Effector memory CD8-positive, alpha-beta T cell (primary cell): ENCODE measurements around the gene ZNF423.

Source experiments
- ATAC-seq: fragments of 150-1000 bp; cut with Tn5 transposase; replicated peaks from 2 replicates; pipeline ENCODE4 v1.10.0; 2021; ENCODE audit warnings: mild to moderate bottlenecking, moderate library complexity
- DNase-seq, 3 experiments: peaks; one replicate each; pipeline ENCODE4 v3.0.0; 2021
- H3K27ac Mint-ChIP-seq, 2 donors: one replicate each; pipeline ENCODE4 v1.8.0; 2022; ENCODE audit warnings: mild to moderate bottlenecking in 2 of 2, mixed read lengths in 2 of 2, moderate library complexity in 2 of 2
- H3K27me3 Mint-ChIP-seq, 2 donors: one replicate each; pipeline ENCODE4 v1.8.0; 2022; ENCODE audit warnings: mixed read lengths in 2 of 2
- H3K36me3 Mint-ChIP-seq: one replicate; pipeline ENCODE4 v1.8.0; 2022; ENCODE audit warnings: mild to moderate bottlenecking, moderate library complexity, mixed read lengths; ENCODE audit not compliant: insufficient read depth
- H3K4me1 Mint-ChIP-seq, 2 donors: one replicate each; pipeline ENCODE4 v1.8.0; 2022; ENCODE audit warnings: low read depth in 2 of 2, mixed read lengths in 2 of 2
- H3K4me3 Mint-ChIP-seq, 2 donors: one replicate each; pipeline ENCODE4 v1.8.0; 2022; ENCODE audit warnings: mild to moderate bottlenecking in 2 of 2, mixed read lengths in 2 of 2, moderate library complexity in 2 of 2
- H3K9me3 Mint-ChIP-seq, 2 donors: one replicate each; pipeline ENCODE4 v1.8.0; 2022; ENCODE audit warnings: mixed read lengths in 2 of 2

The ZNF423 gene

DNA sequence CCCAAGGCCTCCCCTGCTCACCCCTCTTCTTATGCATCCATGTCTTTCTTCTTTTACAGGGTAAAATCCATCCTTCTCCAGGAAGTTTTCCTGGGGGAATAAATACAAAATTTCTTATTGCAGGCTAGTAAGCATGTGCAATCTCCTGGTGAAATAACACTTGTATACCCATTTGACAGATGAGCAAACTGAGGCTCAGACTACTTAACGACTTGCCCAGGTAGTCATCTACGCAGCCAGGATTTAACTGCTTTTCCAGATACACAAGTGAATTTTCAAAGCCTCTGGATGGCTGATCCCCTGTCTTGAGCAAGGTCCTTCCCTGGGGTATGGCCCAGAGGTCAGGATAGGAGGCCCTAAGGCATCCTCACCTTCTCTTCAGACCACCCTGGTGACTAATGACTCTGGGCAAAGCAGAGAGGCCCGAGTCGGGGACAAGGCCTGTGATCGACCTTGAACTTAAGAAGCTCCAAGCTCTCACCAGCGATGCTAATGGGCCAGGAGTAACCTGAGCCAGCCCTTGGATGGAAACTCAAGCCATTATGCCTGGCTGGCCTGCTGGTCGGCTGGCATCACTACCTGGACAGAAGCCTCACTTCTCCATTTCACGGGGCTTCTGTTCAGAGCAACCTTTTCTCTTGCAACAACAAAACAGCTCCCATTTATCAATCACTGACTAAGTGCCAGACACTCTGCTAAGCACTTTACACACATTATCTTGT, 33.1 kb downstream of the ZNF423 start:
- ATAC-seq = no peak
- Mint-ChIP-seq H3K27ac (no peak overlapping the region), H3K9me3 (no peaks in the 10 kb centered on the region), H3K36me3 (no peaks in the 10 kb centered on the region), H3K27me3 (peaks cover 15 to 52% of the 10 kb centered on the region in 2 donors), H3K4me3 (no peak overlapping the region), H3K4me1 (no peaks in the 10 kb centered on the region)
- no peak for DNase-seq

DNA sequence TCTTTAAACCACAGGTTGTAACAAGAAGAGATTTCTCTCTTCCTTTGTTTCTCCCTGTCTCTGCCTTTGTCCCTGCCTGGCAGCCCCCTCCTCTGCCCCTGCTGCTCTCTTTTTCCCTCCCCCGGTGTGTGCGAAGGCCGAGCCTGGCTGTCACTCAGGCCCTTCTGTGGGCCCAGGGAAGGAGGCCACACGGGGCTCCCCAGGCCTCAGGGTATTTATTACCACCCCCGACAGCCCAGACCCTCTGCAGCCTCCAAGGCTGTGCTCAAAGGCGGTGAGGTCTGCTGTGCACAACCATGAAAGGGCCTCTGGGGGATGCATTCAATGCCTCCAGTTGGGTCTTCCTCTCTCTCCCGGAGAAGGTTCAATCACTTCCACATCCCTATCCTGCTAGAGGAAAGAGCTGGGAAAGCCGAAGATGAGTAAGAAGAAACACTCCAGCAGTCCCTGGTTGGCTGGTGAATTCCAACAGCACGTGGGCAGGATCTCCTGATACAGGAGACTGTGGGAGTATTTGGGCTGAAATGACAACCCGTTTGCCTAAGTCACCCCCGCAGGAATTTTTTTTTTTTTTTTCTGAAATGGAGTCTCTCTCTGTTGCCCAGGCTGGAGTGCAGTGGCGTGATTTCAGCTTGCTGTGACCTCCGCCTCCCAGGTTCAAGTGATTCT, 34.2 kb downstream of the ZNF423 start:
- Mint-ChIP-seq H3K4me3 (no peak overlapping the region), H3K36me3 (no peaks in the 10 kb centered on the region), H3K4me1 (no peaks in the 10 kb centered on the region), H3K27ac (no peak overlapping the region), H3K27me3 (peaks cover 6 to 42% of the 10 kb centered on the region in 2 donors), H3K9me3 (no peaks in the 10 kb centered on the region)
- ATAC-seq = no peak
- no peak for DNase-seq

DNA sequence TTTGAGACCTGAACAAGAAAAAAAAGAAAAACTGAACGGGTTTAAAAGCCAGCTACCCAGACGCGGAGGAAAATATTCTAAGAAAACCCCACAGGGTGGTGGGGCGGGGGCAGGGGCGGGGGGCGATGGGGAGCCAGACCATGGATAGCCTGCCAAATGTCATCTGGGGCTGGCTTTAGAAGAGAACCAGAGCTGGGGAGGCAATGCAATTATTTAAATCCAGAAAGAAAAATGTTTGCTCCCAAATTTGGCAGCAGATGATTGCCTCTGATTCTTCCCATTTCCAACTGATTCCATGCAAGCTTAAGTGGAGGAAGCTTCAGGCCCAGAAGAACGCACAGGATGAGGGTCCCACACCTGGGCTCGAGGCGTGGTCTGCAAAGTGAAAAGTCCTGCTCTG, 34.8 kb downstream of the ZNF423 start:
- ATAC-seq (no peak), DNase-seq (no peak)
- Mint-ChIP-seq H3K27ac (no peak overlapping the region), H3K4me3 (no peak overlapping the region), H3K4me1 (no peaks in the 10 kb centered on the region), H3K9me3 (no peaks in the 10 kb centered on the region), H3K27me3 (peaks cover 6 to 40% of the 10 kb centered on the region in 2 donors), H3K36me3 (no peaks in the 10 kb centered on the region)

DNA sequence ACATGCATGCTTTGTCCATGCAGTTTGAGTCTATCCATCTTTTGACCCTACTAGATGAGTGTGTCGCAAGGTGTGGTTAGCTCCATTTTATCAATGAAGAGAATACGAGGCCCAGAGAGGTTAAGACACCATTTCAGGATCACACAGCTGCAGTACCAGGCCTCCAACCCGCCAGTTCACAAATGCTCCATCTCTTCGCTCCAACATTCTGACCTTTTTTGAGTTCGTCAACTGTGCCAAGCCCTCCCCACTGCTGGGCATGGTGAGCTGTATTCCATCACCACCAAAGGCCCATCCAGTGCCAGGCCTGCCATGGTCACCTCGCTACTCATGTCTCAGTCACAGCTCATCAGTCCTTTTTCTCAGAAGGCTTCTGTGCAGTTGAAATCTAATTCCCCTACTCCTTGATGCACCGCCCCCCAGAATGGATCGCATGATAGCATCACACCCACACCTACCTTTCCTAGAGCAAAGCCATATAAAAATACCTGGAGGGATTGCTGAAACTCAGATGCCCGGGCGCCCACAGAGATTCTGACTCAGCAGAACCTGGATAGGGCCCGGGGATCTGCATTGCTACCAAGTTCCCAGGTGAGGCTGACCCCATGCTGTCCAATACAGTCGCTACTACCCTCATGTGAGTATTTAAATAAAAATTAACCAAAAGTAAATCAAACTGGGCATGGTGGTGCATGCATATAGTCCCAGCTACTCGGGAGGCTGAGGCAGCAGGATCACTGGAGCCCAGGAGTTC, 38.0 kb downstream of the ZNF423 start:
- no peak for ATAC-seq
- peaks cover 5 to 22% of the 10 kb centered on the region in 2 donors for H3K27me3 Mint-ChIP-seq
- no peaks in the 10 kb centered on the region for H3K9me3 Mint-ChIP-seq
- no peaks in the 10 kb centered on the region for H3K4me1 Mint-ChIP-seq
- no peak overlapping the region for H3K27ac Mint-ChIP-seq
- no peaks in the 10 kb centered on the region for H3K36me3 Mint-ChIP-seq
- DNase-seq = no peak
- H3K4me3 Mint-ChIP-seq = no peak overlapping the region

DNA sequence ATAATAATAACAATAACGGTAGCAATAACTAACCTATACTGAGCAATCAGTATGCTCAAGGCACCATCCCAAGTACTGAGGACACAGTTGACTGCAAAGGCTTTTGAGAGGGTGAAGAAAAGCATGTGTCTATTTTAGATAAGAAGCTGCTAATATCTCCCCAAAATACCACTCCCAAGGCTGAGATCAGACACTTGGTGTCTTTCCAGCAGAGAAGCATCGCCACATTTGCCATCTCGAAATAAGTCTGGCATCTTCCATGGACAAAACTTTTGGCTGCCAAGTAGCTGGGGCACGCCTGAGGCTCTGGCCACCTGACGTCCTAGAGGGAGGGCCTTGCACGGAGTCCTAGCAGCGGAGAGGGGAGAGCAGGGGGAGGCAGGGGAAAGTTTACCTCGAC, 39.0 kb downstream of the ZNF423 start:
- Mint-ChIP-seq H3K4me3 (no peak overlapping the region), H3K9me3 (no peaks in the 10 kb centered on the region), H3K27ac (no peak overlapping the region), H3K4me1 (no peaks in the 10 kb centered on the region), H3K36me3 (no peaks in the 10 kb centered on the region), H3K27me3 (peaks cover 11 to 16% of the 10 kb centered on the region in 2 donors)
- ATAC-seq (no peak), DNase-seq (no peak)

DNA sequence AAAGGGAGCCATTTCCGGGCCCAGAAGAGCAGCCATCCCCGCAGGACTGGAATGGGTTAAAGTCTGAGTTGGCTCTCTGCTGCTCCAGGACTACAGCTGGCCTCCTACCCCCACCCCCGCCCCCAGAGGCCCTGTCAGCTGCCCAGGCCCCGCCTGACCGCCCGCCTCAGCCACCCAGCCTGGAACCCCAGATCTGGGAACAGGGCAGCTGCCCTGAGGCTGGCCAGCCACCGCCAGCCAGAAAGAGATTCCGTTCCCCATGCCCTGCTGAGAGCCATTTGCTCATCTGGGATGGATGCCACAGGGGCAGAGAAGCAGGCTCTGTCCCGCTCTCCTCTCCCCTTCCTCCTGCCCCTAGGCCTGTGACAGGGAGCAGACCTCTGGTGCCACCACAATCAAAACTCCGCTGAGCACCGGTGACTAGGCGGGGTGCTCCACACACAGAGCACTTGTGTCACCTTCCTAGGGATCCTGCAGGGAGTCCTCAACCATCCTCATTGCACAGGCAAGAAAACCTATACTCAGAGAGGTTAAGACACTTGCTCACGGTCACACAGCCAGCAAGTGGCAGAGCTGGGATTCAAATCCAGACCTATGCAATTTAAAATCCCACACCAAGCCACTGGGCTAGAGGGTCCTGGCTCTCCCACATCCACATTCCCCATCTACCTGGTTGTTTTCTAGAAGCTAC, 44.1 kb downstream of the ZNF423 start:
- no peaks in the 10 kb centered on the region for H3K9me3 Mint-ChIP-seq
- ATAC-seq = no peak
- H3K27me3 Mint-ChIP-seq = peaks cover 20 to 34% of the 10 kb centered on the region in 2 donors
- H3K4me1 Mint-ChIP-seq = no peaks in the 10 kb centered on the region
- no peak for DNase-seq
- no peak overlapping the region for H3K27ac Mint-ChIP-seq
- no peaks in the 10 kb centered on the region for H3K36me3 Mint-ChIP-seq
- H3K4me3 Mint-ChIP-seq = no peak overlapping the region

DNA sequence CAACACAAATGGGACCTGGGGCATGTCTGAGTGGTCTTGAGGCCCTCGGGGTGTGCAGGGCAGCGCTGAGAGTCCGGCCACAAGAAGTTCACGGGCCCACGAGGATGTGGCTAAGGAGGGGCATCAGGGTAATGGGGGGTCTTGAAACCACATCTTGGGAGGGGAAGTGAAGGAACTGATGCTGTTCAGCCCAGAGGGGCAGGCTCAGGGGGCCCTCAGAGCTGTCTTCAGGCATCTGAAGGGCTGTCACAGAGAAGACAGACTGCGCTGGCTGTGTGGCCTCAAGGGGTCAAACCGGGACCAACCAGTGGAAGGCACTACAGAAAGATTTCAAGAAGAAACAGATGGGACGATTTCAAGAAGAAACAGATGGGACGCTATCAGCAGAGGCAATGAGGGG, 45.1 kb downstream of the ZNF423 start:
- H3K4me3 Mint-ChIP-seq = no peak overlapping the region
- no peaks in the 10 kb centered on the region for H3K4me1 Mint-ChIP-seq
- H3K27me3 Mint-ChIP-seq = peaks cover 22 to 41% of the 10 kb centered on the region in 2 donors
- H3K36me3 Mint-ChIP-seq = no peaks in the 10 kb centered on the region
- ATAC-seq (no peak), DNase-seq (no peak)
- H3K27ac Mint-ChIP-seq = no peak overlapping the region
- no peaks in the 10 kb centered on the region for H3K9me3 Mint-ChIP-seq

DNA sequence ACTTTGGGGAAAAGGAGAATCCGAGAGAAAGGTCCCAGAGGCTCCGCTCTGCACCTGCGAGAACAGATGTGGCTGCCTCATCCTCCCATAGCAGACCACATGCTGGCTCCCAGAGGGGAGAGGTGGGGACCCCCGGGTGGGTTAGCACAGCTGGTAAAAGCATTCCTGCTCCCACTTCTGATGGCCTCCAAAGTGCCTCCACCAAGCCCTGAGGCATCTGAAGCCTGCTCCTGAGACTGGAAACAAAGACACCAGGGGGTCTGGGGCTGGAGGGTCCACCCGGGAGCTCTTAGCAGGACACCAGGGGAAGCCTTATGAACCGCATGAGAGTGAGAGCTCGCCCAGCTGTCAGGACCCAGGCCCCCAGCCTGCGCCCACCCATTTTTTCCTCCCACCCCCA, 46.4 kb downstream of the ZNF423 start:
- Mint-ChIP-seq H3K4me3 (no peak overlapping the region), H3K4me1 (no peaks in the 10 kb centered on the region), H3K36me3 (no peaks in the 10 kb centered on the region), H3K27me3 (peaks cover 22 to 50% of the 10 kb centered on the region in 2 donors), H3K9me3 (no peaks in the 10 kb centered on the region), H3K27ac (no peak overlapping the region)
- DNase-seq (no peak), ATAC-seq (no peak)

DNA sequence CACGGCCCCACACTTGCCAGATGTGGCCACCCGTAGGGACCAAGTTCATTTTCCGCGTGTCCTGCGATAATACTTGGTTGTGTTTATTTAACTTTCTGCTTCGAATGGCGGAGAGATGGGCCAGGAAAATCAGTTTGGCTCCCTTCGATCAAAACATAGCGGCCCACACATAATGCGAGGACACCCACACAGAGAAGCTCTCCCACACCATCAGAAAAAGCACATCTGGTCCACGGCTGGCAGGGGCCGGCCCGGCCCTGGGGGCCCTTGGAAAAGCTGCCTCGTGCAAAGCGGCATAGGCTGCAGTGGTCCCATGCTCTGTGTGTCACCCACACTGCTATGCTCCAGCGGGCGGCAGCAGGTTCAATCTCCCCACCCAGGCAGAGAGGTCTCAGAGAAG, 46.9 kb downstream of the ZNF423 start:
- no peaks in the 10 kb centered on the region for H3K9me3 Mint-ChIP-seq
- H3K4me3 Mint-ChIP-seq = no peak overlapping the region
- no peaks in the 10 kb centered on the region for H3K36me3 Mint-ChIP-seq
- no peak for ATAC-seq
- H3K4me1 Mint-ChIP-seq = no peaks in the 10 kb centered on the region
- no peak for DNase-seq
- H3K27ac Mint-ChIP-seq = no peak overlapping the region
- H3K27me3 Mint-ChIP-seq = peaks cover 22 to 50% of the 10 kb centered on the region in 2 donors

DNA sequence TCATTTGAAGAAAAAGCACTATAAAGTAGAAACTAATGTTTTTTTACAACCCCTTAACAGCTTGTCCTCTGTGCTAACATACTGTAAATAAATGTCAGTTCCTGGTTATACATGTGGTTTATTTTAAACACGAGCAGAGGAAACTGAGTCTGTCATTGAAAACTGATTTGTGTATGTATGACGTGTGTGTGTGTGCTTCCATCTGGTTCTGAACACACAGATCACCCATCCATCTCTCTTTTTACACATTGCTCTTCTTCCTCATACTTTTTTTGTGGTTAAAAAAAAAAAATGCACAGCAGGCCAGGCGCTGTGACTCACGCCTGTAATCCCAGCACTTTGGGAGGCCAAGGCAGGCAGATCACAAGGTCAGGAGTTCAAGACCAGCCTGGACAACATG, 49.5 kb downstream of the ZNF423 start:
- Mint-ChIP-seq H3K27me3 (peaks cover 10 to 51% of the 10 kb centered on the region in 2 donors), H3K36me3 (no peaks in the 10 kb centered on the region), H3K4me1 (no peaks in the 10 kb centered on the region), H3K9me3 (no peaks in the 10 kb centered on the region), H3K4me3 (no peak overlapping the region), H3K27ac (no peak overlapping the region)
- ATAC-seq (no peak), DNase-seq (no peak)

DNA sequence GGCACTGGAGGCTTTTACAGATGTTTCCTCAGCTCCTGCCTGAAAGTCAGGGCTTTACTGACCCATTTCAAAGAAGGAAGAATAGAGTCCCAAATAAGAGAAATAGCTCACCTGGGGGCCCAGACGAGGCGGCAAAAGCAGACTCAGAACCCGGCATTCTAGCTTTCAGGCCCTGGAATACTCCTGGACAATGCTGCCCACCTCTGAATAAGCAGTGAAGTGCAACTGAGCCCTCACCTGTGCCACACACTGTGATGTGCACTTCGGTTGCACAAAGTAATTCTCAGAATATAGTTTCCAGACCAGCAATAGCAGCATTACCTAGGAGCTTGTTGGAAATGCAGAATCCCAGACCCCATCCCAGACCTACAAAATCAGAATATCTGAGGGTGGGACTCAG, 54.6 kb downstream of the ZNF423 start:
- ATAC-seq (no peak), DNase-seq (no peak)
- Mint-ChIP-seq H3K4me3 (no peak overlapping the region), H3K9me3 (no peaks in the 10 kb centered on the region), H3K36me3 (no peaks in the 10 kb centered on the region), H3K27ac (no peak overlapping the region), H3K4me1 (no peaks in the 10 kb centered on the region), H3K27me3 (peaks cover 0 to 45% of the 10 kb centered on the region in 2 donors)

DNA sequence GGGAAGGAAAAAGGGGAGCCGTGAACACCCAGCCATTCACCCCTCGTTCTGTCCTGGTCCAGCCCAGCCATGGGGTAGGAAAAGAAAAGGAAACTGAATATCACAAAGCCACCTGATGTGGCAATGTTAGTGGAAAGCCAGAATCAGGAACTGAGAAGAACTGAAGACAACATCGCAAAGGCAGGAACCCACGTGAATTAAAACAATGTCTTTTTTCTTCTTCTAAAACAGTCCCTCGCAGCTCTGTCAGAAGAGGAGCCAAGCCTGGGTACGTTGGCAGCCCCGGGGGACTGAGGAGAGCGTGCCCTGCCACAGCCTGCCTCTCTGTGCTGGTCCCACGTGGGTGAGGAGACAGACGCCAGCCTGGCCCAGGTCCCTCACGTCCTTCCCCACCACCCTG, 55.0 kb downstream of the ZNF423 start:
- Mint-ChIP-seq H3K36me3 (no peaks in the 10 kb centered on the region), H3K27ac (no peak overlapping the region), H3K4me1 (no peaks in the 10 kb centered on the region), H3K9me3 (no peaks in the 10 kb centered on the region), H3K4me3 (no peak overlapping the region), H3K27me3 (peaks cover 0 to 47% of the 10 kb centered on the region in 2 donors)
- DNase-seq = no peak
- no peak for ATAC-seq

DNA sequence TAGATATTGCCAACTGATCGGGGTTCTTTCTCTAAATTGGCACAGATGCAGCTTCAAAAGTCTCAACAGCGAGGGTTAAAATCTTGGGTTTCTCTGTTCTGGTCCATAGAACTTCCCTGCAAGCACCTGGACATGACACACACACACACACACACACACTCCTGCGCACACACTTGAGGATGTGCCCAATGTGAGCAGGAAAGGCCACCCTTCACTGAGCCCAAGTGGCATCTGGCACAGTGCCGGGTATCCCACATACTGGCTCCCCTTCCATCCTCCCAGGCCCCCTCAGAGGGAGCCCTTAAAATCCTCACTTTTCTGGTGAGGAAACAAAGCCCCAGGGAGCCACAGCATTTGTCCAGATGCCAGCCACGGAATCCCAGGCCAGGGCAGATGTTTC, 55.5 kb downstream of the ZNF423 start:
- Mint-ChIP-seq H3K9me3 (no peaks in the 10 kb centered on the region), H3K27ac (no peak overlapping the region), H3K27me3 (peaks cover 0 to 45% of the 10 kb centered on the region in 2 donors), H3K4me3 (no peak overlapping the region), H3K36me3 (no peaks in the 10 kb centered on the region), H3K4me1 (no peaks in the 10 kb centered on the region)
- no peak for ATAC-seq
- DNase-seq = no peak
